GM21390 (cell line): Measurements from ENCODE around the gene BCR.
"Not testable (repeated sequence)": the region's sequence is repeated elsewhere in the genome, so short reads cannot be mapped to it uniquely, and the experiment has no call there.

Experiments
- ATAC-seq: cut with Tn5 transposase; IDR thresholded peaks from one replicate; pipeline ENCODE4 v1.9.1; 2021; ENCODE audit not compliant: unreplicated experiment

The BCR gene

GRCh38 chr22:23309261-23309660 lies 129.0 kb downstream of the BCR start:
- not testable (repeated sequence) for ATAC-seq

- not testable (repeated sequence) for ATAC-seq
Measured at GRCh38 chr22:23310443-23311097, 130.3 kb downstream of the BCR start.

GRCh38 chr22:23311635-23312420 lies 131.5 kb downstream of the BCR start:
- ATAC-seq = not testable (repeated sequence)

- ATAC-seq = no peak
Measured at GRCh38 chr22:23313791-23314567, 133.7 kb downstream of the BCR start.

- no peak for ATAC-seq
Measured at GRCh38 chr22:23315341-23315917, 135.1 kb downstream of the BCR start.

- not testable (repeated sequence) for ATAC-seq
Measured at GRCh38 chr22:23316596-23316995, 136.3 kb downstream of the BCR start.

- ATAC-seq = not testable (repeated sequence)
Measured at GRCh38 chr22:23318316-23318715, 138.0 kb downstream of the BCR start.

GRCh38 chr22:23322497-23323080 lies 142.3 kb downstream of the BCR start:
- not testable (repeated sequence) for ATAC-seq

- not testable (repeated sequence) for ATAC-seq
Measured at GRCh38 chr22:23323960-23324688, 143.8 kb downstream of the BCR start.

GRCh38 chr22:23325183-23325582 lies 144.9 kb downstream of the BCR start:
- no peak for ATAC-seq

GRCh38 chr22:23333822-23334221 lies 153.5 kb downstream of the BCR start:
- not testable (repeated sequence) for ATAC-seq

- ATAC-seq = not testable (repeated sequence)
Measured at GRCh38 chr22:23337672-23338071, 157.4 kb downstream of the BCR start.

- not testable (repeated sequence) for ATAC-seq
Measured at GRCh38 chr22:23341942-23342695, 161.8 kb downstream of the BCR start.

GRCh38 chr22:23351321-23351720 lies 171.0 kb downstream of the BCR start:
- no peak for ATAC-seq

- no peak for ATAC-seq
Measured at GRCh38 chr22:23353004-23353403, 172.7 kb downstream of the BCR start.

GRCh38 chr22:23353696-23354095 lies 173.4 kb downstream of the BCR start:
- no peak for ATAC-seq

GRCh38 chr22:23356094-23356493 lies 175.8 kb downstream of the BCR start:
- no peak for ATAC-seq

GRCh38 chr22:23357053-23357452 lies 176.7 kb downstream of the BCR start:
- no peak for ATAC-seq

- ATAC-seq = no peak
Measured at GRCh38 chr22:23359583-23360123, 179.3 kb downstream of the BCR start.
